Ovary (tissue), 3 donors: Measurements from ENCODE around the gene HPSE2.

Experiments
- CTCF ChIP-seq, 3 donors: fragments of 450-650 bp in 2 of 3; fragments of 200-600 bp in 1 of 3; IDR thresholded peaks; one replicate each; pipeline versions ENCODE4 v1.5.1 to v1.8.0; 2016 to 2022; ENCODE audit warnings: antibody characterized with exemption in 3 of 3, mild to moderate bottlenecking in 1 of 3
- EP300 ChIP-seq: sonication (generic); formaldehyde crosslinking; IDR thresholded peaks from one replicate; pipeline ENCODE4 v1.6.1; 2017; ENCODE audit warnings: antibody characterized with exemption
- POLR2A ChIP-seq: fragments of 450-650 bp; IDR thresholded peaks from one replicate; pipeline ENCODE4 v1.6.1; 2017; ENCODE audit warnings: antibody characterized with exemption, mild to moderate bottlenecking, moderate library complexity
- donor health status: DM: no; HTN: no; CAD: no.

GRCh38 chr10:98915911-98916310 is 319.7 kb downstream of the HPSE2 start:
- TF ChIP-seq CTCF (IDR thresholded peaks at IDR 0.05) (no peak), POLR2A (no peak), EP300 (no peak)
